ENCODE measurements around the gene AGTR1.
"Not testable (repeated sequence)": the region's sequence is repeated elsewhere in the genome, so short reads cannot be mapped to it uniquely, and the experiment has no call there.

The AGTR1 gene

DNA sequence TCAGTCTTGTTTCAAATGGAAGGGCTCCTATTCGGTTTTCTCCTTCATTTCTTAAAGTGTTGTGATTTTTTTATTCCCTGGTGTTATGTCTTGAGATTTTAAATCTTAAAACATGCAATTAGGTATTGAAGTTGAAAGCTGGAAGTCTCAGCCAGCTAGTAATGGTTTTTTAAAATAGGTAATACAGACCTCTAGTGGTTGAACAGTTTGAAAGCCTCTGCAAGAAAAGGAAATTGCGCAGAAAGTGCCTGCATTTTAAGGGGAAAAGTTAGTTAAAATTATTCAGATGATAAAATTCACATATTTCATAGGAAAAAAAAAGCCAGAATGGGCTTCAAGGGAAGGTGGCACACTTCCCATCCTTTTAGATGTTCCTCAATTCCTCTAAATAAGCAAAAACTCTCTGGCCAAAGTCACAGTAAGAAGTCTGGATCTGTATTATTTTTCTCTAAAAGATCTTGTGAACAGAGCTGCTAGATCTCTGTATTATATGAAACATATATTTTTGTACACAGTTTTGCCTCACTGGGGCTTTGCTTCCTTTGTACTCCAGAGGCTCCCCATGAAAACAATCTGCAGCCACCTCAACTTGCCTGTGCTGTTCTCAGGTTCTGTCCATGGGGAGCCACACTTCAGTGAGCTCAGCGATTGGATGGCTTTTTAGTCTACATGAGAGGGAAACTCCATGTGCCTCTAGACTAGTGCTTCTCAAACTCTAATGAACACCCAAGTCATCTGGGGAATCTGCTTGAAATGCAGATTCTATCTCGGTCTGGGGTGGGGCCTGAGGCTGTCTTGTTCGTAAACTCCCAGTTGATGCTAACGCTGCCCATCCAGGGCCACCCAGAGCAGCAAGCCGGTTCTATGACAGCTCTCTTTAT is 21.5 kb downstream of the AGTR1 start:
- DNase-seq, result no peak

GRCh38 chr3:148720873-148721272 is 23.2 kb downstream of the AGTR1 start:
- no peak for DNase-seq

DNA sequence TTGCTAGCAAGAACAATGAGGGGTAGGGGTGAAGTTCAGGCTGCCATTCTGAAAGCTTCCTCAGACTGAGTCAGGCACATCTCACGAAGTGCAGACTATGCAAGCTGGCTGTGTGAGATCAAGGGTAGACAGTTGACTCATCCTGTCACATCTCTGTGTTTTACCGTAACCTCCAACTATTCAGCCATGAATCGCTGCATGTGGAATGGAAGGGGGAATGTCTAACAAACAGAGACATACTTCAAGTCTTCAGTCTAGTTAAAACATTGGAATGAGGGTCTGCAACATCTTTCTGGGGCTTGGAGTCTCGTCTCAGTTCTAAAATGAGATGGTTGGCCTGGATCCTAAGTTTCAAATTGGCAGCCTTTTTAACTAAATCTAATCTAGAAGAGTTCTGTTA is 25.9 kb downstream of the AGTR1 start:
- DNase-seq, result no peak

DNA sequence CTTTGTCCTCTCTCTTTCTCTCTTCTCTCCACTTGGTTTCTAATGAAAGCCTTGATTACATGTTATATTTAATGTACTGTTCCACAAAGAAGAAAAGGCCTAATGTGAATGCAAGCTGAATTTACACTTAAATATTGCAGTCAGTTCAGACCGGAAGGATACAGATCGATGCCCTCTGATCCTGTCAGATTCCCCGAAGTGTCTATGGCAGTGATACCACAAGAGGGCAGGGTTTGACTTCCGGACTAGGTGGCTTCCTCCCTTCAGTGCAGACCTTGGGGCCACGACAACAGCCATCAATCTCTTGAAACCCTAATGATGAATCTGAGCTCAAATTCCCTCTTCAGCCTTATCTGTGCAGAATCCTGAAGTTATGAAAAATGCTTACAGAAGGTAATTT is 29.5 kb downstream of the AGTR1 start:
- DNase-seq, result peak in 1 of 2 experiments; percentile 27

DNA sequence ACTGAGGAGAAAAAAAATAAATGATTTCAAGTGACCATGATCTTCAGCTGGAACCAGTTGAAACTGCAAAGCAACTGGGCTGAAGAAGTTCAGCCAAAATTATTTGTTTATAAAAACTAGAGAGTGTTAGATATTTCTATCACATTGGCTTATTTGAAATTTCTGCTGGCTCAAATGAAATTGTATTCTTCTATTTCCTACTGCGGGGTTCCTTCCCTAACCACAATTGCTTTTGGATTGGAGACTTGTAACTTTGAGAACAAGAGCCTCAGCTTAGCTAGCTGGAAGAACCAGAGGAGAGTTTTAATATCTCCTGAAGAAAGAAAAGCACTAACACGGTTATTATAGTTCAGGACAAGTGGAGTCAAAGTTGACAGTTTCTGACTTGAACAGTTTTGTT is 31.1 kb downstream of the AGTR1 start:
- no peak for DNase-seq

DNA sequence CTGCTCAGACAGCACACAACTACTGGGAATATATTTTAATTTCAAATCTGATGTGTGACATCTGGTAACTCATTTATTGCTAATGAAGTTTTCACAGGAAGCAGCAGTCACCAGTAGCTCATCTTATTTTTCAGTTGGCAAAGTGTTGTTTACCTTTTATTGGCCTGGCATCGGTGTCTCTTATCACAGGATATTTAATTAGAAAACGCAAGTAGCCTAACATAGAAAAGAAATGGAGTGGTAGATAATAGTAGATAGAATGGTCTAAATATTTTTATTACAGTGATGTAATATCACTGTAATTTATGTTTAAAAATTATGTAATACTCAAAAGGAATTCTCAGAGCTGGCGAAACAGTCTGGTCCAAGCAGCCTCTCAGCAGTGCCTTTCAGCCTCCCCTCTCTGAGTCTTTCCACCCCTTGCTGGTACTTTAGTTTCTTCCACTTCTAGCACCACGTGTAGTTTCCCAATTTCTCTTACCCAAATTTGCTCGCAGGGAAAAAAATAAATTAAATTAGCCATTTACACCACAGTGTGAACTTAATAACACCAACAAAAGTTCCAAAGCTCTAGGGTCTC is 31.9 kb downstream of the AGTR1 start:
- no peak for DNase-seq

DNA sequence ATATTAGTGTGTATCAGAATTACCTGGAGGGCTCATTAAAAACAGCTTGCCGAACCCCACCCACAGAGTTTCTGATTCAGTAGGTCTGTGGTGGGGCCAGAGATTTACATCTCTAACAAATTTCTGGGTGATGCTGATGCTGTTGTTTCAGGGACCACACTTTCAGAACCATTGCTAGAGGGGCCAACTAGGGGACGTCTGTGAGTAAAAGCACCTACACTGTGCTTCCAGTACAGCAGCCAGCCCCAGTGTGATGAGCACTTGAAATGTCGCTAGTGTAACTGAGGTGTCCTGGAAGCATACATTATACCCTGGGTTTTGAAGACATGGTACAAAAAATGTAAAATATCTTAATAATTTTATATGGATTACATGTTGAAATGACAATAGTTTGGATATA is 33.0 kb downstream of the AGTR1 start:
- DNase-seq, result no peak

GRCh38 chr3:148735597-148735996 is 37.9 kb downstream of the AGTR1 start:
- no peak for DNase-seq

DNA sequence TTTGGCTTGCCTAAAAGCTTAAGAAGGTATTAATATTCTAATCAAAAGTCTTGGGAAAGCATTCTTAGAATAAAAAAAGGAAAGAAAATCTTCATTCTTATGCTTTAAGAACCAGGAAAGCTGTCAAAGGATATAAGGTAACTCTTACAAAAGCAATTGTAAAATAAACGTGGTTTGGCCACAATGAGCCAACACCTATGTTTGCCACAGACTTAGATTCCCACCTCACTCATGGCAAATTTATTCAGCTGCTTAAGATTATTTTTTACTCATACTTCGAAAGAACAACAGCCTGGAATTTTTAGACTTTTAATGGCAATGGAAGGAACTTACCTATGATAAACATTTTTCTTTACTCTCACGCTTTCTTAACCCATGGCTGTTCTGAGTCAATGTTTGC is 38.4 kb downstream of the AGTR1 start:
- DNase-seq, result no peak

DNA sequence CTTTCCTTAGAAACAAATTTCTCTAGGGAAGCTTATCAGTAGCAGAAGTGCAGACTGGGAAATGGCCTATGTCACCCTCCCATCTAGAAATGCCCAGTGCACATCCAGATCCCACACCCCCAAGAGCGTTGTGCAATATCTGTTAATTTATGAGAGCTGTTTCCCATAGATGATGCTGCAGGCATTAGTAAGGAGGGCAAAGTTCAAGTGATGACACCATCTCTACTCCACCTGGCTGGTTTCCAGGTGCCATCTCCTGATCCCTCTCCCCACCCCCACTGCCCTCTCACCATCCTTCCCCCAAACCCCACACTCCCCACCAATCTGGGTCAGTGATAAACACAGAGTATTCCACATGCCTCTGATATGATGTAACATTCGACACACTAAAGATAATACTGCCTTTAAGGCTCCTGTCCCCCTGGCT is 39.4 kb downstream of the AGTR1 start:
- no peak for DNase-seq

GRCh38 chr3:148739720-148740119 is 42.0 kb downstream of the AGTR1 start:
- no peak for DNase-seq

DNA sequence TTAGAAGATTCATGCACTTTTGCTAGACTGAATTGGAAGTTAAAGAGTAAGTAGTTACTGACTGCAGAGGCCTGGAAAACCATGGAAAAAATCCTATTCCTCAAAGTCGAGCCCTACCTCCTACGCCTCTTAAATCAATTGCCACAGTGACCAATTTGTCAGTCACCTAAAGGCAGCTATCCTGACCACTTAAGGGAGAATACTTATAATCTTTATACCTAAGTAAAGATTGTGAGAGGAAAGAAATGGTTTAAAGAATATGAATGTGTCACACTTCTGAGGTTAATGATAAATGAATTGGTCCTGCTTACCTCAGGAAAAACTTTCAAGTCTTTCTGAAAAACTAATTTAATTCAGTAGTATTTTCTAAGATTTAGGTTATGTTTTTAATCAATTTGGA is 42.6 kb downstream of the AGTR1 start:
- no peak for DNase-seq

- no peak for DNase-seq
Measured at GRCh38 chr3:148741219-148741618, 43.5 kb downstream of the AGTR1 start.

DNA sequence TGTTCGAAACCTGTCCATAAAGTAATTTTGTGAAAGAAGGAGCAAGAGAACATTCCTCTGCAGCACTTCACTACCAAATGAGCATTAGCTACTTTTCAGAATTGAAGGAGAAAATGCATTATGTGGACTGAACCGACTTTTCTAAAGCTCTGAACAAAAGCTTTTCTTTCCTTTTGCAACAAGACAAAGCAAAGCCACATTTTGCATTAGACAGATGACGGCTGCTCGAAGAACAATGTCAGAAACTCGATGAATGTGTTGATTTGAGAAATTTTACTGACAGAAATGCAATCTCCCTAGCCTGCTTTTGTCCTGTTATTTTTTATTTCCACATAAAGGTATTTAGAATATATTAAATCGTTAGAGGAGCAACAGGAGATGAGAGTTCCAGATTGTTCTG is 44.4 kb downstream of the AGTR1 start:
- DNase-seq, result no peak

DNA sequence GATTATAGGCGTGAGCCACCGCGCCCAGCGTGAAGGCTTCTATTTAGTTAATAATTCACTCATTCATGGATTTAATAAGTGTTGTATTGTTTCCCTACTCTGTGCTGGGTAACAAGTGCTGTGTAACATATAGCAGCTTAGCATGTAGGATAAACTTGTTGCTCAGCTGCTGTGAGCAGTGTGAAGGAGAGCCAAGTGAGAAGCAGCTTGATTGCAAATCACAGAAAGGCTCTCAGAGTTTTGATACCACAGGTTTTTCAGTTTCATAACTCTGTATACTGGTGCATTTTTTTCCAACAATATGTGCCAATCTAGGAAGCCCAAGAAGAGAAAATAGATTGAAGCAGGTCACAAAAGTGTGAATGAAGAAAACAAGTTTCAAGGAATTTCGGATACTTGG is 48.4 kb downstream of the AGTR1 start:
- no peak for DNase-seq

- DNase-seq, result no peak
Measured at GRCh38 chr3:148748283-148748682, 50.6 kb downstream of the AGTR1 start.

- DNase-seq, result no peak
Measured at GRCh38 chr3:148750296-148750695, 52.6 kb downstream of the AGTR1 start.

GRCh38 chr3:148751461-148751860 is 53.8 kb downstream of the AGTR1 start:
- DNase-seq, result no peak

- DNase-seq, result not testable (repeated sequence)
Measured at GRCh38 chr3:148753385-148753784, 55.7 kb downstream of the AGTR1 start.

DNA sequence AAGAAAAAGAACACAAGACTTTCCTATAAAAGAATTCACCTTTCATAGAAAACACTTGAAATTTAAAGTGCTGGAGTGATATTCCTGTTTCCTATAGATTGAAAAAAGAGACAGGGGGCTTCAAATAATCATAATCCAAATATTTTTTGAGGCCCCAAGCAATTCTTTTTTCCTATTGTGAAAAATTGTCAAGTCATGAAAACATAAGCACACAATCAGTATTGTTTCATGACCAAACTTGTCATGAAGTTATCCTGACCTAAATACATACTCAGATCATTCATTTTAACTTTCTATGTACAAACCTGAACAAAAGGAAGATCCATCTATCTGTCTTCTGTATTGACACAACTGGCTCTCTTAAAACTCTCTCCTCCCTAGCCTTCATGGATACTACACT is 57.9 kb downstream of the AGTR1 start:
- DNase-seq, result no peak

- DNase-seq, result no peak
Measured at GRCh38 chr3:148756311-148756710, 58.6 kb downstream of the AGTR1 start.

DNA sequence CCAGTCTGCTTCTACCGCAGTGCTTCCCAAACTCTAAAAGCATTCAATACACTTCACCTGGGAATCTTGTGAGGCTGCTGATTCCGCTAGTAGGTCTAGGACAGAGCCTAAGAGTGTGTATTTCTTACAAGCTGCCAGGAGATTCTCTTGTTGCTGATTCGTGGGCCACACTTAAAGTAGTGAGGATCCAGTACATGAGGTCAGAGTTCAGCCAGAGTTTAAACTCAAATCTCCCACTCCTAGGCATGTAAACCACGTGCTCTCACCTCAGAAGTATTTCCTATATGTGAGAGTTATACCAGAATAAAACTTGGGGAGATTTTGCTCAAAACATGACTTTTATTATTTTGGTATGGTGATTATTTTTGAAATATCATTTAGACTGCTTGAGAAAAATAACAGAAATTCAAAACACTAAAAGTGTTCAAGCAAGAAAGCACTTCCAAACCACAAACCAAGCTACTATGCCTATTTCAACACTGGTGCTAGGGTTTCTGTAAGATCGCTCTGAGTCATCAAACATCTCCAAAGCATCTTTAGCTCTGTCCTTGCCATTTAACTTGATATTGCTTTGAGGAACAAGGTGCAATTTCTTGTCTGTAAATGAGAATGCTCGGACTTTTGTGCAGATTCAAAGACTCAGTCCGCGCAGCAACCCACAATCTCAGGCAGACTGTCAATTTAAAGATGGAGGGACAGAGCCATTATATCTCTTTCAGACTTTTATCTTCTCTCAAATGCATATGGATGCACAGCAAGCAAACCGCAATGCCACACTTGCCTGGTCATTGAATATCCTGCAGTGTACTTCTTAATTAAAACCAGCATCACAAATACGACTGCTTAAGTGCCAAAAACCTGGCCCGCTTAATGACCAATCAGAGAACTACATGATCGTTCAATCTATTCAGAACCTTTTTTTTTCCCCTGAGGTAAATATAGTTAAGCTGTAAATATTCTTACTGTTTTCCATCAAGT is 59.8 kb downstream of the AGTR1 start:
- no peak for DNase-seq

GRCh38 chr3:148758303-148758884 is 60.7 kb downstream of the AGTR1 start:
- DNase-seq, result no peak

Data from cerebellar nuclear complex (tissue), 1 donor.